GM12873 (cell line): ENCODE results near the gene HSPA1L.

Experiments used
- CTCF ChIP-seq: IDR thresholded peaks from 2 replicates; pipeline ENCODE4 v1.5.1; 2012; ENCODE audit warnings: low read depth, mild to moderate bottlenecking, moderate library complexity, low read length, control low read depth; ENCODE audit not compliant: insufficient read depth; ENCODE audit errors: missing control alignments

Gene HSPA1L

GRCh38 chr6:31829633-31830283 lies 14.7 kb upstream of the HSPA1L start:
- peak; percentile 35 for TF ChIP-seq CTCF

GRCh38 chr6:31827286-31828079 lies 12.4 kb upstream of the HSPA1L start, which contains the start of gene HSPA1B:
HSPA1B (plus strand) TSS chr6:31827738; CDS start chr6:31827951, 213 bp downstream.
- no peak for TF ChIP-seq CTCF

GRCh38 chr6:31826793-31827285 lies 11.8 kb upstream of the HSPA1L start:
- TF ChIP-seq CTCF: no peak

- TF ChIP-seq CTCF: no peak
These were observed 10.5 kb upstream of the HSPA1L start for GRCh38 chr6:31825553-31825952.

- TF ChIP-seq CTCF: no peak
These were observed 7.1 kb upstream of the HSPA1L start for GRCh38 chr6:31822036-31822821.

- no peak for TF ChIP-seq CTCF
These were observed 6.4 kb upstream of the HSPA1L start for GRCh38 chr6:31821301-31822035.
